Stimulated activated naive CD8-positive, alpha-beta T cell treated with anti-CD3 and anti-CD28 coated beads, Interleukin-15, amount 100 ng/mL, for 72 hours (primary cell): ENCODE results near the gene PIP5K1B.

Source experiments
- ATAC-seq: fragments of 150-1000 bp; cut with Tn5 transposase; 2 replicates; pipeline ENCODE4 v1.10.0; 2021; ENCODE audit warnings: mild to moderate bottlenecking, moderate library complexity
- DNase-seq, 2 donors: peaks; one replicate each; pipeline ENCODE4 v3.0.0; 2021 to 2022
- H3K27ac Mint-ChIP-seq, 2 donors: one replicate each; pipeline ENCODE4 v1.8.0; 2022; ENCODE audit warnings: mild to moderate bottlenecking in 2 of 2, mixed read lengths in 2 of 2, moderate library complexity in 2 of 2
- H3K27me3 Mint-ChIP-seq: one replicate; pipeline ENCODE4 v1.8.0; 2022; ENCODE audit warnings: mixed read lengths
- H3K4me1 Mint-ChIP-seq: one replicate; pipeline ENCODE4 v1.8.0; 2022; ENCODE audit warnings: mild to moderate bottlenecking, mixed read lengths
- H3K4me3 Mint-ChIP-seq, 2 donors: one replicate each; pipeline ENCODE4 v1.8.0; 2022; ENCODE audit warnings: mild to moderate bottlenecking in 2 of 2, mixed read lengths in 2 of 2, moderate library complexity in 1 of 2
- H3K9me3 Mint-ChIP-seq, 2 donors: one replicate each; pipeline ENCODE4 v1.8.0; 2022; ENCODE audit warnings: mixed read lengths in 2 of 2

The PIP5K1B gene

DNA sequence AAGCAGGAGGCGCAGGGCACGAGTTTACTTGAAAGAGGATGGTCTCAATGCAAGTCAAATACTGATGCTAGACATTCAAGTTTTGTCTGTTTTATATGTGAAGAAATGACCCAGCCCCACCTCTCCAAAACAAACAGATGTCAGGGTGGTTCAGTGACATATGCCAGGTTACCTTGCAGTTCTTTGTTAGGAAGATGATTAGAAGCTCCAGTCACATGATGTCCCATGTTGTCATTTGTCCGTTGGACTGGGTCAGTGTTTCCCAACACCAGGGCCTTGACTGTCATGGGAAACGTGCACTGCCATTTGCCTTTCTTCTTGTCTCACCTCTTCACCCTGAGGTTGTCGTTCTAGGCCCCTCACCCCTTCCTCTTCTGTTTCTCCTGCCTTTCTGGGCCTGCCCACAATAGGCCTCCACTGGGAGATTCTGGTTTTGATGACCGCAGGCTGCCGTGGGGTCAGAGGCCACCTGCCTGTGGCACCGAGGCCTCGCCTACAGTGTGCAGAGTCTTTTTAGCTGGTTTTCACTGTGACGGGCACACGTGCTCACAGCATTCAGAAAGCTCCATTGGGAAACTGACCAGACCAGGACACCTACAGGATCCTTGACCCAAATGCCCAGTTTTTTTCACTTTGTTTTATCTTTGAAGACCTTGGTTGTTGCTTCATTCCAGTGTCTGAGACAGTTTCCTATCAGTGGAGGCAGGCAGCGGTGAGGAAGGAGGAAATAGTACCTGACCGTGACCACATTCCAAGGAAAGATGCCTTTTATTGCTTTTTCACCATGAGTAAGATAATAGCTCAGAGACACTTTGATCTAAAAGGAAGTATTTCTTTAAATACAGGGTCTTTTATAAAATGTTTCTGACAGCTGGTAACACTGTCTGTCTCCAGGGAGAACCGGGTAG, 123.1 kb downstream of the PIP5K1B start:
- Mint-ChIP-seq H3K4me1 (no peaks in the 10 kb centered on the region), H3K27me3 (no peaks in the 10 kb centered on the region), H3K9me3 (no peaks in the 10 kb centered on the region), H3K27ac (no peak overlapping the region), H3K4me3 (no peak overlapping the region)
- DNase-seq = no peak
- no peak for ATAC-seq

DNA sequence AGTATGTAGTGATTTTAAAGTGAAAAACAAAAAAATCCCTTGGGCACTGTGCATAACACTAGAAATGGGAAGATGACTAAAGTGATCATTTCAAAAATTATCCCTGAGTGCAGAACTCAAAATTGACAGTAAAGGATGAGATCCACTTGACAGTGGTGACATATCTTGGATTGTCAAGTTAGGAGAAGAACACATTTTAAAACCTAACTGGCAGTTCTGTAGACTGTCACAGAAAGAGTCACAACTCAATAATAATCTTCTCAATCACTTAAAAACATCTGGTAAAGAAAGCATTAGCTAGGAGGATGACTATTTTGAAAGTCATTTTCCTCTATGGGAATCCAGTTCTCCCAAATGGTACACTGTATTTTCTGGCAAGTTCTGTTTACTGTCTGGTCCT, 127.1 kb downstream of the PIP5K1B start:
- Mint-ChIP-seq H3K4me1 (no peaks in the 10 kb centered on the region), H3K9me3 (no peaks in the 10 kb centered on the region), H3K27ac (no peak overlapping the region), H3K27me3 (peaks cover 7% of the 10 kb centered on the region), H3K4me3 (no peak overlapping the region)
- ATAC-seq = no peak
- no peak for DNase-seq

GRCh38 chr9:68832861-68833518, 128.0 kb downstream of the PIP5K1B start:
- ATAC-seq (no peak), DNase-seq (no peak)
- Mint-ChIP-seq H3K4me3 (no peak overlapping the region), H3K27me3 (peaks cover 7% of the 10 kb centered on the region), H3K27ac (peak overlapping the region in 1 of 2 donors; percentile 0), H3K4me1 (no peaks in the 10 kb centered on the region), H3K9me3 (no peaks in the 10 kb centered on the region)

GRCh38 chr9:68834931-68835520, 130.0 kb downstream of the PIP5K1B start:
- H3K4me3 Mint-ChIP-seq = no peak overlapping the region
- peaks cover 7% of the 10 kb centered on the region for H3K27me3 Mint-ChIP-seq
- ATAC-seq (no peak), DNase-seq (no peak)
- H3K9me3 Mint-ChIP-seq = no peaks in the 10 kb centered on the region
- no peak overlapping the region for H3K27ac Mint-ChIP-seq
- no peaks in the 10 kb centered on the region for H3K4me1 Mint-ChIP-seq

- DNase-seq = no peak
- H3K27me3 Mint-ChIP-seq = peaks cover 7% of the 10 kb centered on the region
- no peaks in the 10 kb centered on the region for H3K4me1 Mint-ChIP-seq
- no peak for ATAC-seq
- no peaks in the 10 kb centered on the region for H3K9me3 Mint-ChIP-seq
- no peak overlapping the region for H3K4me3 Mint-ChIP-seq
- no peak overlapping the region for H3K27ac Mint-ChIP-seq
Measured at GRCh38 chr9:68836788-68837187, 131.7 kb downstream of the PIP5K1B start.

GRCh38 chr9:68838245-68838644, 133.2 kb downstream of the PIP5K1B start:
- Mint-ChIP-seq H3K4me3 (no peak overlapping the region), H3K9me3 (no peaks in the 10 kb centered on the region), H3K27ac (no peak overlapping the region), H3K4me1 (no peaks in the 10 kb centered on the region), H3K27me3 (peaks cover 7% of the 10 kb centered on the region)
- ATAC-seq (no peak), DNase-seq (no peak)

DNA sequence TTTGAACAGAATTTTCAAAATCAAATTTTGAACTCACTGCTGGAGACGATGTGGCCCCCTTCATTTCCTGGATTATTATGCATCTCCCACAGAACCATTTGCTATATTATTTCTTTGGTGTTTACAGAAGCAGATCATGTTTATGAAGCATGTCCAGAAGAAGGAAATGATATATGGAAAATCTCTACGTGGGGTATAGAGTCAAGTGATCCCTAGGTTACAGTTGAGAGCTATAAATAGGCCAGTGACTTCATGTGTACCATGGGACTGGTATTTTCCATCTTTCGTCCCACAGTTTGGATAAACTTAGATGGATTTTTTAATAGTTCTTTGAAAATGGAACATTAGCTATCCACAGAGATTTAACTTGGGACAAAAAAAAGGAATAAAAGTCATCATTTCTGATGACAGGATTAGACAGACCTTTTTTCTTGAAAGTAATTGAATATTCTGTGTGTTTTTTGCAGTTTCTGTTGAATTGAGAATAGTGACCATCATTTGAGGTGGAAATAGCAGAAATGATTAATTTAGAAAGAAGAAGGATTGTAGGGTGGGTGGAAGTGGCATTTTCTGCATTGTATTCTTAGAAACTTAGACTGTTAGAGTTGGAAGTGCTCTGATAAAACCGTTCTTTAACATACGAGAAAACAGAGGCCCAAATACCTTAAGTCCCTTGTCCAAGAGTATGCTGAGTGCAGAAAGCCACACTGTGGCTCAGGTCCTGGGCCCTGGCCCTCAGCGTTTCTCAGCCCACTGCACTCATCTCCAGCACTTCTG, 136.4 kb downstream of the PIP5K1B start:
- Mint-ChIP-seq H3K27me3 (peaks cover 13% of the 10 kb centered on the region), H3K4me1 (peaks cover 10% of the 10 kb centered on the region), H3K27ac (no peak overlapping the region), H3K9me3 (peaks cover 0 to 6% of the 10 kb centered on the region in 2 donors), H3K4me3 (no peak overlapping the region)
- DNase-seq (no peak), ATAC-seq (no peak)

DNA sequence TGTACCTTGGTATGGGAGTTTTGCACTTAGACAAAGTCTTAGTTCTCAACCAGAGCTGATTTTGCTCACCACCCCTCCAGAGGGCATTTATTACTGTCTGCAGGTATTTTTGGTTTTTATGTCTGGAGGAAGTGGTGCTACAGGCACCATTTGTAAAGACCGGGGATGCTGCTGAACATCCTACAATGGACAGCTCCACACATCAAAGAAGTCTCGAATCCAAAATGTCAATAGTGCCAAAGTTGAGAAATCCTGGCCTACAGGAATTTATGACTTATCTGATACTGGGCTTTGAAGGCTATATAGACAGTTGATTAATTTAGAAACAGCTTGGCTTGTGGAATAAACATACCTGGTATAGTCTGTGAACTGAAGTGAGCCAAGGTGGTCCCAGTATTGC, 137.5 kb downstream of the PIP5K1B start:
- no peak overlapping the region for H3K27ac Mint-ChIP-seq
- no peak for ATAC-seq
- H3K4me3 Mint-ChIP-seq = no peak overlapping the region
- peaks cover 0 to 6% of the 10 kb centered on the region in 2 donors for H3K9me3 Mint-ChIP-seq
- H3K27me3 Mint-ChIP-seq = peaks cover 13% of the 10 kb centered on the region
- peaks cover 10% of the 10 kb centered on the region for H3K4me1 Mint-ChIP-seq
- no peak for DNase-seq

GRCh38 chr9:68843239-68843638, 138.2 kb downstream of the PIP5K1B start:
- H3K27me3 Mint-ChIP-seq = peaks cover 13% of the 10 kb centered on the region
- peaks cover 10% of the 10 kb centered on the region for H3K4me1 Mint-ChIP-seq
- peaks cover 0 to 6% of the 10 kb centered on the region in 2 donors for H3K9me3 Mint-ChIP-seq
- DNase-seq = no peak
- H3K4me3 Mint-ChIP-seq = no peak overlapping the region
- H3K27ac Mint-ChIP-seq = no peak overlapping the region
- ATAC-seq = no peak

DNA sequence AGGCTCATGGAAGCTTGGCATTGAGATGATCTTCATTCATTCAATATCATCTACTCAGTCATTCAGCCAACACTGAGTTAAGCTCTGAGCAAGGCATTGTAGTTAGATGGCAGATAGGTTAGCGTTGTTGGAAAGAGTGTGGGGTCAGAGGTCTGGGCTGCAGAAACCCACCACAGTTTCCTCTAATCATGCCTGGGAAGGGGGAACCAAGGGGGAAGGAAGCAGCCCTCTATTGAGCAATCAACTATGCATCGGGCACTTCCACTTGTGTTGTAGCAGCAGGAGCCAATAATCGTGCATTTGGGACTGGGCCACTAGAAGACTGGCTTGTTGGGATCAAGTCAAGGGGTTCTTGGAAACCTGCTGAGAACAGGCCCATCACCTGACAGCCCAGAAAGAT, 139.1 kb downstream of the PIP5K1B start:
- Mint-ChIP-seq H3K27me3 (peaks cover 13% of the 10 kb centered on the region), H3K4me3 (no peak overlapping the region), H3K9me3 (peaks cover 0 to 6% of the 10 kb centered on the region in 2 donors), H3K27ac (no peak overlapping the region), H3K4me1 (peaks cover 10% of the 10 kb centered on the region)
- ATAC-seq (no peak), DNase-seq (no peak)

DNA sequence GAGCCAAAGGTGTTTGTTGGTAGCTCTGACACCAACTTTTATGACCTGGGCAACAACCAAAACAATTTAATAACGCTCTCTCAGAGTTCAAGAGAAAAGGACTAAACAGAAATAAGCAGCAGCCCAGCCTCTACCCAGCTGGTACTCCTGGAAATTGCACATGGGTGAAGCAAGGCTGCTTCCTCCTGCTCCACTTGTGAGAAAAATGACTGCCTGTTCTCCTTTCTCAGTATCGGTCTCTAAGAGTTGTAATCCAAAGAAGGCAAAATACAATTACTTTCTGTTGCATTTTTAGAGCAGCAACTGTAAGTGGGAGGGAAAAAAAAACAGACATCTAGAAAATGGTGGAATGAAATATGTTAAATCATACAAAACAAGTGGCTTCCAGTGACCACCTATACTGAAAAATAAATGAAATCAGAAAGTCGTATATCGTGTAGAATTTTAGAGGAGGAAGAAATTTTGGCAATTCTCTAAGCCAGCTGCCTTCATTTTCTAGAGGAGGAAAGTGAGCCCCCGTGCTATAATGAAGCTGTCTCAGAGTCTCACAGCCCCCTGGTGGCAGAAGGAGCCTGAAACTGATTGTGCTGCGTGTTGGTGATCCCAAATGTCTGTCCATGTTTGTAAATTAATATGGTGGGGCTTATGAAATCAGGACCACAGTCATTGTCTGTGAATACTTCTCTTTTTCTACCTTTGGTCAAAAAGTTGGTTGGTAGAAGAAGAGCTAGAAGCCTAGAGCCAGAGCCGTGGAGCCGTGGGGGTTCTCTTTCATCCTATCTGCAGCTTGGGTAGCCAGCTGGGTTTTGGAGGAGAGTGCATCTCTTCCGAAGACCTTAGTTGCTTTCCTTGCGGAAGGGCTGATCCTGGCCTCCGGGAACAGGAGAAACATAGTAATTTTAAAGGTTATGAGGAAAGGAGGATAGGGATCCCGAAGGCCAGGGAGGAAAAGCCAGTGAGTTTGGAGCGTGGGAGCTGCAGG, 139.9 kb downstream of the PIP5K1B start:
- Mint-ChIP-seq H3K4me3 (no peak overlapping the region), H3K27ac (peak overlapping the region in 1 of 2 donors; percentile 35)
- peak; percentile 3 to 28 for DNase-seq

DNA sequence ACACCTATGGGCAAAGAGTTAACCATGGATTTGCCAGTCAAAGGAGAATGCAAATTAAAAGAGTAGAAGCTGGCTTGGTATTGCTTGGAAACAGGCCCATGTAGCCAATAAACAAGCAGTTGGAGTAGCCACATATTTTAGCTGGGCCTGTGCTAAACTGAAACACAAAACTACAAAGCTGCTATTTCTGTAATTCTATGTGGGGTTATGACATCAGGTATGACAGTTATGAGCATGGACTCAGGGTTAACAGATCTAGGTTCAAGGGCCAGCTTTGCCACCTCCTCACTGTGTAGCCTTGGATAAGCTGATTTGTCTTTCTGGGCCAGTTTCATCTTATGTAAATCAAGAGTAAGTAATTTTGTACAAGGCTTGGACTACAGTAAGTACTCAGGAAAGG, 142.7 kb downstream of the PIP5K1B start:
- Mint-ChIP-seq H3K9me3 (peaks cover 0 to 6% of the 10 kb centered on the region in 2 donors), H3K4me3 (no peak overlapping the region), H3K27me3 (peaks cover 23% of the 10 kb centered on the region), H3K27ac (no peak overlapping the region), H3K4me1 (peaks cover 10% of the 10 kb centered on the region)
- DNase-seq = no peak
- ATAC-seq = no peak

More for the DNA sequence above, 139.9 kb downstream of the PIP5K1B start:
- H3K4me1 Mint-ChIP-seq = peaks cover 10% of the 10 kb centered on the region
- no peak for ATAC-seq
- peaks cover 13% of the 10 kb centered on the region for H3K27me3 Mint-ChIP-seq
- peaks cover 0 to 6% of the 10 kb centered on the region in 2 donors for H3K9me3 Mint-ChIP-seq

GRCh38 chr9:68851657-68852056, 146.6 kb downstream of the PIP5K1B start:
- no peak for ATAC-seq
- Mint-ChIP-seq H3K27me3 (peaks cover 27% of the 10 kb centered on the region), H3K27ac (peak overlapping the region in 1 of 2 donors; percentile 44), H3K4me3 (no peak overlapping the region), H3K4me1 (no peaks in the 10 kb centered on the region), H3K9me3 (no peaks in the 10 kb centered on the region)
- DNase-seq = no peak

GRCh38 chr9:68852941-68853340, 147.9 kb downstream of the PIP5K1B start:
- no peaks in the 10 kb centered on the region for H3K4me1 Mint-ChIP-seq
- no peaks in the 10 kb centered on the region for H3K9me3 Mint-ChIP-seq
- ATAC-seq = no peak
- no peak overlapping the region for H3K27ac Mint-ChIP-seq
- no peak for DNase-seq
- peaks cover 31% of the 10 kb centered on the region for H3K27me3 Mint-ChIP-seq
- H3K4me3 Mint-ChIP-seq = no peak overlapping the region
